Measurements from ENCODE around the gene SLC25A6.

Gene SLC25A6

DNA sequence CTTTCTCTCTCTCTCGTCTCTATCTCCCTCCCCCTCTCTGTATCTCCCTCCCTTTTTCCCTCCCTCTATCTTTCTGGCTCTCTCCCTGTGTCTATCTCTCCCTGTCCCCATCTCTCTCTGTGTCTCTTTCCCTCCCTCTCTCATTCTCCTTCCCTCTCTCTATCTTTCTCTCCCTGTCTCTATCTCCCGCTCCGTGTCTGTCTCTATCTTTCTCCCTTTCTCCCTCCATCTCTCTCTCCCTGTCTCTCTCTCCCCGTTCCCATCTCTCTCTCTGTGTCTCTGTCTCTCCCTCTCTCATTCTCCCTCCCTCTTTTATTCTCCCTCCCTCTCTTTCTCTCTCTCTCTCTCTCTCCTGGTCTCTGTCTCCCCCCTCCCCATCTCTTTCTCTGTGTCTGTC lies 32.4 kb downstream of the SLC25A6 start:
- no peaks in the 10 kb centered on the region for H4K20me1 ChIP-seq (ENCODE audit: insufficient read depth)
- H3K9ac ChIP-seq, result no peak overlapping the region
- H2AFZ ChIP-seq (ENCODE audit: low read depth), result no peak overlapping the region
- no peaks in the 10 kb centered on the region for H3K36me3 ChIP-seq (ENCODE audit: insufficient read depth)
- TF ChIP-seq, protein P1, sequence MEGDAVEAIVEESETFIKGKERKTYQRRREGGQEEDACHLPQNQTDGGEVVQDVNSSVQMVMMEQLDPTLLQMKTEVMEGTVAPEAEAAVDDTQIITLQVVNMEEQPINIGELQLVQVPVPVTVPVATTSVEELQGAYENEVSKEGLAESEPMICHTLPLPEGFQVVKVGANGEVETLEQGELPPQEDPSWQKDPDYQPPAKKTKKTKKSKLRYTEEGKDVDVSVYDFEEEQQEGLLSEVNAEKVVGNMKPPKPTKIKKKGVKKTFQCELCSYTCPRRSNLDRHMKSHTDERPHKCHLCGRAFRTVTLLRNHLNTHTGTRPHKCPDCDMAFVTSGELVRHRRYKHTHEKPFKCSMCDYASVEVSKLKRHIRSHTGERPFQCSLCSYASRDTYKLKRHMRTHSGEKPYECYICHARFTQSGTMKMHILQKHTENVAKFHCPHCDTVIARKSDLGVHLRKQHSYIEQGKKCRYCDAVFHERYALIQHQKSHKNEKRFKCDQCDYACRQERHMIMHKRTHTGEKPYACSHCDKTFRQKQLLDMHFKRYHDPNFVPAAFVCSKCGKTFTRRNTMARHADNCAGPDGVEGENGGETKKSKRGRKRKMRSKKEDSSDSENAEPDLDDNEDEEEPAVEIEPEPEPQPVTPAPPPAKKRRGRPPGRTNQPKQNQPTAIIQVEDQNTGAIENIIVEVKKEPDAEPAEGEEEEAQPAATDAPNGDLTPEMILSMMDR (conservative IDR thresholded peaks at IDR 0.05; ENCODE audit: low read depth, low read length), result no peak
- H3K27me3 ChIP-seq (ENCODE audit: insufficient read depth, low read depth), result no peaks in the 10 kb centered on the region
- H3K4me1 ChIP-seq (ENCODE audit: low read depth, poor library complexity, severe bottlenecking), result no peaks in the 10 kb centered on the region
- H3K79me2 ChIP-seq (ENCODE audit: insufficient read depth, low read depth), result no peaks in the 10 kb centered on the region
- no peak overlapping the region for H3K4me2 ChIP-seq
- no peak overlapping the region for H3K27ac ChIP-seq
- H3K4me3 ChIP-seq (IDR thresholded peaks at IDR 0.05; ENCODE audit: insufficient read depth, low read depth, low read length), result no peak overlapping the region

DNA sequence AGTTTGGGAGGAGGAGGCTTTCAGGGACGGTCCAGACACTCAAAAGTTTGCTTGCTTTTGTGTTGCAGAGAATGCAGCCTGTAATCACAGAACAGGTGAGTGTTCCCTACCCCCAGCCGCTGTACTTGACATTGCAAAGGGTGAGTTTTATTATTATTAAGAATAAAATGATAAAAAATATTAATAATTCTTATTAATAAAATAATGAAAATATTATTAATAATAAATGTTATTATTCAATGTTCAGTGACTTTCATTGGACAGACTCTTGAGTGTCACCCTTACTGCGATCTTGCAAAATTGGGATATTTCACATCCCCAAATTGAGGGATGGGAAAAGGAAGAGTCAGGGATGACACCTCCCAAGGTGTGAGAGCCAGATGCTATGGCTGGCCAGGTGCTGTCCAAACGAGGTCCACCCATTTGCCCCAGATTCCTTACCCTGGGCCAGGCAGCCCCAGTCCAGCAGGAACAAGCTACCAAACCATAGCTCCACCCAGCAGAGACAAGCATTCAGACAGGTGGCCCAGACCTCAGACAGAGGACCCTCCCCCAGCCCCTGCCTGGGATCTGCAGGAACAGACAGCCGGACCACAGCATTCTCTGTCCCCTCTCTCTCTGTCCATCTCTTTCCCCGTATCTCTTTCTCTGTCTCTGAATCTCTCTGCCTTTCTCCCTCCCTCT lies 33.0 kb downstream of the SLC25A6 start:
- Histone ChIP-seq H4K20me1 (ENCODE audit: insufficient read depth) (no peaks in the 10 kb centered on the region), H3K9ac (no peak overlapping the region), H3K4me1 (ENCODE audit: low read depth, poor library complexity, severe bottlenecking) (no peaks in the 10 kb centered on the region), H3K4me2 (no peak overlapping the region), H3K36me3 (ENCODE audit: insufficient read depth) (no peaks in the 10 kb centered on the region), H3K27ac (no peak overlapping the region), H3K79me2 (ENCODE audit: insufficient read depth, low read depth) (no peaks in the 10 kb centered on the region), H2AFZ (ENCODE audit: low read depth) (no peak overlapping the region), H3K27me3 (ENCODE audit: insufficient read depth, low read depth) (no peaks in the 10 kb centered on the region), H3K4me3 (IDR thresholded peaks at IDR 0.05; ENCODE audit: insufficient read depth, low read depth, low read length) (no peak overlapping the region)
- TF ChIP-seq, protein P1 (conservative IDR thresholded peaks at IDR 0.05; ENCODE audit: low read depth, low read length), result no peak

DNA sequence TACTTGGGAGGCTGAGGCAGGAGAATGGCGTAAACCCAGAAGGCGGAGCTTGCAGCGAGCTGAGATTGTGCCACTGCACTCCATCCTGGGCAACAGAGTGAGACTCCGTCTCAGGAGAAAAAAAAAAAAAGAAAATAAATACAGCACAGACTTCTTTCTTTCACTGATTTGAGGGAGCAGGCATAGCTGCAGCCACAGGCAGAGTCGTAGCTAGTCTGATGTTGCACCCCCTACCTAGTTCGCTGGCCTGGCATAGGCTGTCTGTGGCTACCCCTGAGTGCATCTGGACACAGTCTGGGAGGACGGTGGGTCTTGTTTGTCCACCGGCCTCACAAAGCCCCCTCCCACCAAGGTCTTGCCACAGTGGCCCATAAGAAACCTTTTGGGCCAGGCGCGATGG lies 33.9 kb downstream of the SLC25A6 start:
- Histone ChIP-seq H3K27ac (no peak overlapping the region), H3K4me1 (ENCODE audit: low read depth, poor library complexity, severe bottlenecking) (no peaks in the 10 kb centered on the region), H3K36me3 (ENCODE audit: insufficient read depth) (no peaks in the 10 kb centered on the region), H3K4me3 (IDR thresholded peaks at IDR 0.05; ENCODE audit: insufficient read depth, low read depth, low read length) (no peak overlapping the region), H3K9ac (no peak overlapping the region), H3K4me2 (no peak overlapping the region), H3K79me2 (ENCODE audit: insufficient read depth, low read depth) (no peaks in the 10 kb centered on the region), H3K27me3 (ENCODE audit: insufficient read depth, low read depth) (no peaks in the 10 kb centered on the region), H2AFZ (ENCODE audit: low read depth) (no peak overlapping the region), H4K20me1 (ENCODE audit: insufficient read depth) (no peaks in the 10 kb centered on the region)
- TF ChIP-seq, protein P1 (conservative IDR thresholded peaks at IDR 0.05; ENCODE audit: low read depth, low read length), result no peak

DNA sequence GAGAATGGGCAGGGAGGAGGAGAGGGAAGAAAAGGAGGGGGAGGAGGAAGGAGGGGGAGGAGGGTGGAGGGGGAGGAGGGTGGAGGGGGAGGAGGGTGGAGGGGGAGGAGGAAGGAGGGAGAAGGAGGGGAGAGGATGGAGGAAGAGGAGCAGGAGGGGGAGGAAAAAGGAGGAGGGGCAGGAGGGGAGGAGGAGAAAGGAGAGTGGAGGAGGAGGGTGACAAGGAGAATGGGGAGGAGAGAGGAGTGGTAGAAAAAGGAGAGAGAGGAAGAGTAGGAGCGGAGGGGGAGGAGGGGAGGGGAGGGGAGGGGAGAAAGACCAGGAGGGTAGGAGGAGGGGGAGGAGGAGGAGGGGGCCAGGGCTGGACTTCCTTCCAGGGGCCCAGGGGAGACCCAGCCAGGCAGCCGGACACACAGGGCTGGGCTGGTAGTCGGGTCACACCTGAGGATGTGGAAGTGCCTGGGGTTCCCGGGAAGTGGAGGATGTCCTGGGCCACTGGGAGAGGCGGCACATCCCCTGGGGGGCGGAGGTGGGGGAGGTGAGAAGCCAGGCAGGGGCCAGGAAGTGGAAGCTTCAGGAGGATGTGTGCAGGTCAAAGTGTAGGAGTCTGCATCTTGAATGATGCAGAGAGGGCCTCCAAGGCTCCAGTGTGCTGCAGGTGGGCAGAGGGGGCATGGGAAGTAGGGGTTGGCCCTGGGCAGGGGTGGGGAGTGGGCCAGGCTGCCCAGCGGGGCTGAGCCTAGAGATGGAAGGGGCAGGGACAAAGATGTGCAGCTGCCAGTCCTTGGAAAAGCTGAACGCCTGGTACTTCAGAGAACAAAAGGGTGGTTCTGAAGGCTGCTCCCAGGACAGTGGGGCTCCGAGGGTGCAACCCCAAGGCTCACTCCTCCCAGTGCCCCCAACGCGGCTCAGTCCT lies 36.5 kb downstream of the SLC25A6 start:
- Histone ChIP-seq H3K4me1 (ENCODE audit: low read depth, poor library complexity, severe bottlenecking) (no peaks in the 10 kb centered on the region), H3K27ac (no peak overlapping the region), H3K36me3 (ENCODE audit: insufficient read depth) (no peaks in the 10 kb centered on the region), H2AFZ (ENCODE audit: low read depth) (no peak overlapping the region), H3K4me3 (IDR thresholded peaks at IDR 0.05; ENCODE audit: insufficient read depth, low read depth, low read length) (no peak overlapping the region), H3K27me3 (ENCODE audit: insufficient read depth, low read depth) (no peaks in the 10 kb centered on the region), H3K9ac (no peak overlapping the region), H4K20me1 (ENCODE audit: insufficient read depth) (no peaks in the 10 kb centered on the region), H3K4me2 (no peak overlapping the region), H3K79me2 (ENCODE audit: insufficient read depth, low read depth) (no peaks in the 10 kb centered on the region)
- TF ChIP-seq, protein P1 (conservative IDR thresholded peaks at IDR 0.05; ENCODE audit: low read depth, low read length), result no peak
